GM21529 (cell line): ENCODE data around the gene VKORC1L1.
"Not testable (repeated sequence)": the region's sequence is repeated elsewhere in the genome, so short reads cannot be mapped to it uniquely, and the experiment has no call there.

Experiments
- ATAC-seq: cut with Tn5 transposase; IDR thresholded peaks from one replicate; pipeline ENCODE4 v1.9.1; 2021; ENCODE audit not compliant: unreplicated experiment

Gene VKORC1L1

GRCh38 chr7:65927489-65928448 is 54.9 kb downstream of the VKORC1L1 start:
- no peak for ATAC-seq

GRCh38 chr7:65931685-65932084 is 58.8 kb downstream of the VKORC1L1 start:
- no peak for ATAC-seq

- no peak for ATAC-seq
Measured at GRCh38 chr7:65937296-65937695, 64.4 kb downstream of the VKORC1L1 start.

GRCh38 chr7:65938336-65938895 is 65.5 kb downstream of the VKORC1L1 start:
- ATAC-seq = no peak

- ATAC-seq = not testable (repeated sequence)
Measured at GRCh38 chr7:65945787-65946186, 72.9 kb downstream of the VKORC1L1 start.

- no peak for ATAC-seq
Measured at GRCh38 chr7:65946904-65947303, 74.0 kb downstream of the VKORC1L1 start.

GRCh38 chr7:65951837-65952578 is 79.1 kb downstream of the VKORC1L1 start:
- ATAC-seq = no peak

- ATAC-seq = no peak
Measured at GRCh38 chr7:65953001-65953720, 80.3 kb downstream of the VKORC1L1 start.

- no peak for ATAC-seq
Measured at GRCh38 chr7:65953890-65954450, 81.1 kb downstream of the VKORC1L1 start.

GRCh38 chr7:65955718-65956117 is 82.8 kb downstream of the VKORC1L1 start:
- ATAC-seq = no peak

- no peak for ATAC-seq
Measured at GRCh38 chr7:65960351-65961074, 87.6 kb downstream of the VKORC1L1 start.

- ATAC-seq = no peak
Measured at GRCh38 chr7:65962033-65962432, 89.2 kb downstream of the VKORC1L1 start.

GRCh38 chr7:65964671-65965070 is 91.8 kb downstream of the VKORC1L1 start:
- not testable (repeated sequence) for ATAC-seq

- ATAC-seq = no peak
Measured at GRCh38 chr7:65966146-65966545, 93.3 kb downstream of the VKORC1L1 start.

GRCh38 chr7:65967361-65968155 is 94.7 kb downstream of the VKORC1L1 start:
- no peak for ATAC-seq

- ATAC-seq = no peak
Measured at GRCh38 chr7:65968256-65969185, 95.6 kb downstream of the VKORC1L1 start.

- no peak for ATAC-seq
Measured at GRCh38 chr7:65971021-65971420, 98.1 kb downstream of the VKORC1L1 start.

- no peak for ATAC-seq
Measured at GRCh38 chr7:65972976-65973375, 100.1 kb downstream of the VKORC1L1 start.
